ENCODE results near the gene CATSPERE. TPM values are rescaled to one million over a fixed set of nuclear protein-coding genes. Genes with fewer than 3 reads are reported as not detected.

Gene CATSPERE
- total RNA-seq, 1 experiment from 2014 or later, result 1.3 TPM

DNA sequence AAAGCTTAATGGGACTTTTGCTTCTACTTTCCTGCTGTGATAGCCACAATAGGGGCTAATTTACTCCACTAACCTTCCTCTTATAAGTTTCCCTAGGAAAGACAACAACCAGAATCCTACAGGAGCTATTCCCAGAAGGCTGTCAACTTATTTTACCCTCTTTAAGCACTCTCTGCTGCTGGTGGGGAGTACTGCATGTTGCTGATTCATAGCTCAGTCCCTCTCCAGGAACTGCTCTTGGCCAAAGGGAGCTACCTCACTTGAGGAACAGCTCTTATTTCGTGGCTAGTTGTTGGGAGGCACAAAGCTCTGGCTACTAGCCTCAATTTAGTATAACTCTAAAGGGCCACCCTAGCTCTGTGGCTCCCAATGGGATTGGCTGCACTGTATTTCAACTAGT, 46.5 kb upstream of the CATSPERE start:
- TF ChIP-seq CTCF (IDR thresholded peaks at IDR 0.05; ENCODE audit: unreplicated experiment), result no peak
- no peaks in the 10 kb centered on the region for H3K27me3 Mint-ChIP-seq (ENCODE audit: unreplicated experiment)
- peaks cover 69% of the 10 kb centered on the region for H3K36me3 Mint-ChIP-seq (ENCODE audit: insufficient read depth, unreplicated experiment)
- H3K4me1 Mint-ChIP-seq (ENCODE audit: low read depth, unreplicated experiment), result peaks cover 9% of the 10 kb centered on the region
- no peak overlapping the region for H3K27ac Mint-ChIP-seq (ENCODE audit: unreplicated experiment)
- intact Hi-C loops (cut with micrococcal nuclease; ENCODE audit: unreplicated experiment), result no loop called here
- no peak for DNase-seq
- no peaks in the 10 kb centered on the region for H3K9me3 Mint-ChIP-seq (ENCODE audit: low read depth, unreplicated experiment)
- CTCF ChIA-PET, result interaction anchor here (0.6 to 1.4 kb wide), 8 partner anchors 18 to 186 kb away, joined by 3 to 7 read pairs (median 4); no protein-coding TSS in a partner anchor
- no TSS peak for BruUV-seq (replicated peaks)
- H3K4me3 Mint-ChIP-seq (ENCODE audit: low read depth, unreplicated experiment), result no peak overlapping the region

GRCh38 chr1:244419024-244419423, 42.0 kb upstream of the CATSPERE start:
- no peak overlapping the region for H3K4me3 Mint-ChIP-seq (ENCODE audit: low read depth, unreplicated experiment)
- TF ChIP-seq CTCF (IDR thresholded peaks at IDR 0.05; ENCODE audit: unreplicated experiment), result no peak
- H3K9me3 Mint-ChIP-seq (ENCODE audit: low read depth, unreplicated experiment), result no peaks in the 10 kb centered on the region
- no peaks in the 10 kb centered on the region for H3K4me1 Mint-ChIP-seq (ENCODE audit: low read depth, unreplicated experiment)
- DNase-seq, result no peak
- CTCF ChIA-PET, result no interaction called here
- intact Hi-C loops (cut with micrococcal nuclease; ENCODE audit: unreplicated experiment), result no loop called here
- BruUV-seq (replicated peaks), result no TSS peak
- peaks cover 48% of the 10 kb centered on the region for H3K36me3 Mint-ChIP-seq (ENCODE audit: insufficient read depth, unreplicated experiment)
- H3K27me3 Mint-ChIP-seq (ENCODE audit: unreplicated experiment), result no peaks in the 10 kb centered on the region
- no peak overlapping the region for H3K27ac Mint-ChIP-seq (ENCODE audit: unreplicated experiment)

DNA sequence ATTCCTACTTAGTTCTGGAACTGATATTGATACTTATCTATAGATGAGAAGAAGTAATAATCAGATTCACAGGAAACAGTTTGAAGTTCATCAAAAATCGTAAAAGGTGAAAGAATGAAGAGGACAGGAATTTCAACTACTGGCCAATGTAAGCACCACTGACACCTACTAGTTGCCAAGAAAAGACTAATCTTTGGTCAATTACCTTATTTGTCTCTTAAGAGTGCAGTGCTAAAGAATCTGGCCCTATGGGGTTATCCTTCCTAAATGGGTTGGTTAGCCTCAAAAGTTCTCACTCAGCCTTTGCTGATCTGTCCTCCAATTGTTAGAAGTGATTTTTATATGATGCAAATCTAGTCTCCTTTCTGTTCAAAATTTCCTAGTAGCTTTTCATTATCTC, 38.9 kb upstream of the CATSPERE start:
- BruUV-seq (replicated peaks), result no TSS peak
- Mint-ChIP-seq H3K36me3 (ENCODE audit: insufficient read depth, unreplicated experiment) (peaks cover 38% of the 10 kb centered on the region), H3K4me1 (ENCODE audit: low read depth, unreplicated experiment) (no peaks in the 10 kb centered on the region), H3K4me3 (ENCODE audit: low read depth, unreplicated experiment) (no peak overlapping the region), H3K27me3 (ENCODE audit: unreplicated experiment) (no peaks in the 10 kb centered on the region), H3K9me3 (ENCODE audit: low read depth, unreplicated experiment) (no peaks in the 10 kb centered on the region), H3K27ac (ENCODE audit: unreplicated experiment) (no peak overlapping the region)
- TF ChIP-seq CTCF (IDR thresholded peaks at IDR 0.05; ENCODE audit: unreplicated experiment), result no peak
- CTCF ChIA-PET, result no interaction called here
- intact Hi-C loops (cut with micrococcal nuclease; ENCODE audit: unreplicated experiment), result no loop called here
- DNase-seq, result no peak

- TF ChIP-seq CTCF (IDR thresholded peaks at IDR 0.05; ENCODE audit: unreplicated experiment), result no peak
- no peaks in the 10 kb centered on the region for H3K9me3 Mint-ChIP-seq (ENCODE audit: low read depth, unreplicated experiment)
- CTCF ChIA-PET, result interaction anchor here (1.5 kb wide), 1 partner anchor 24 kb away, joined by 4 read pairs; no protein-coding TSS in a partner anchor
- peak overlapping the region; percentile 15 for H3K27ac Mint-ChIP-seq (ENCODE audit: unreplicated experiment)
- no peaks in the 10 kb centered on the region for H3K27me3 Mint-ChIP-seq (ENCODE audit: unreplicated experiment)
- no TSS peak for BruUV-seq (replicated peaks)
- intact Hi-C loops (cut with micrococcal nuclease; ENCODE audit: unreplicated experiment), result no loop called here
- no peak for DNase-seq
- no peaks in the 10 kb centered on the region for H3K4me1 Mint-ChIP-seq (ENCODE audit: low read depth, unreplicated experiment)
- H3K36me3 Mint-ChIP-seq (ENCODE audit: insufficient read depth, unreplicated experiment), result peaks cover 24% of the 10 kb centered on the region
- no peak overlapping the region for H3K4me3 Mint-ChIP-seq (ENCODE audit: low read depth, unreplicated experiment)
Measured at GRCh38 chr1:244424649-244425334, 36.3 kb upstream of the CATSPERE start.

All from Calu3 (cell line).